Pancreas (tissue), 10 donors: ENCODE results near the gene CAMK2B. TPM values are rescaled to one million over a fixed set of nuclear protein-coding genes. Genes with fewer than 3 reads are reported as not detected.

ENCODE experiments used
- ATAC-seq, 4 donors: fragments of 200-7000 bp; cut with Tn5 transposase; one replicate each; pipeline versions ENCODE4 v1.8.0 to v1.9.1; 2020; ENCODE audit warnings: mild to moderate bottlenecking in 4 of 4, moderate library complexity in 4 of 4
- DNase-seq, 6 donors: peaks; one replicate each; pipeline ENCODE4 v3.0.0-alpha.2; 2020
- FAIRE-seq: peaks from 2 replicates; lab custom pipeline; 2012; peaks lifted over from hg19 to GRCh38; lab: Jason Lieb, UNC
- H3K27ac ChIP-seq, 4 donors: fragments of 200-600 bp; sonication (generic); 1 replicate in 3 of 4; 2 replicates in 1 of 4; pipeline versions ENCODE4 v1.5.0 to v1.8.0; 2020
- H3K27me3 ChIP-seq, 4 donors: fragments of 200-600 bp; one replicate each; pipeline ENCODE4 v1.8.0; 2021
- H3K36me3 ChIP-seq, 3 donors: fragments of 200-600 bp; sonication (generic) in 1 of 3; one replicate each; pipeline versions ENCODE4 v1.5.0 to v1.8.0; 2020 to 2021
- H3K4me1 ChIP-seq, 3 donors: fragments of 200-600 bp; one replicate each; pipeline ENCODE4 v1.8.0; 2021
- H3K4me3 ChIP-seq, 4 donors: fragments of 200-600 bp; sonication (generic) in 2 of 4; one replicate each; pipeline versions ENCODE4 v1.5.0 to v1.8.0; 2020 to 2021
- H3K9me3 ChIP-seq, 4 donors: fragments of 200-600 bp; one replicate each; pipeline ENCODE4 v1.8.0; 2021
- WGBS, 2 donors: extraction: QIAGEN DNeasy Blood & Tissue Kit; methylation state at CpG; one replicate each; pipeline ENCODE4 v1.1.7; 2013; 5-methylcytosine and 5-hydroxymethylcytosine counted together
- intact Hi-C, 3 donors: fragments of 100-400 bp; cut with DNase I; formaldehyde crosslinking; loops; one replicate each; pipeline versions ENCODE4 v1.11.1 to v1.14.2; 2022
- polyA plus RNA-seq, 2 donors: library from polyadenylated mRNA; stranded (reverse); fragments of 200-250 nt; gene quantifications; one replicate each; pipeline ENCODE4 v1.2.3, GENCODE V29; 2013
- total RNA-seq, 6 donors: library from RNA; stranded (reverse); fragmentation: NEBNext Ultra II Directional in 4 of 6; extraction: Animal tissue kit (Norgen Biotek cat#: 25700) in 4 of 6; gene quantifications; one replicate each; pipeline versions ENCODE4 v1.2.1 to v1.2.4, GENCODE V29; 2021 to 2023
- TF ChIP-seq, protein P1 (sequence below), 4 donors: fragments of 200-600 bp; sonication (generic) in 3 of 4; IDR thresholded peaks; one replicate each; pipeline versions ENCODE4 v1.5.0 to v1.8.0; 2021; ENCODE audit warnings: antibody characterized with exemption in 4 of 4
- donor health status: healthy with polysubstance abuse.
- donor health status: DM: no; HTN: no; CAD: no; lungs with moderate emphysema.
- donor health status: DM: no; HTN: no; CAD: no.
- donor health status: control.
- donor health status: control.
- donor health status: Bipolar disorder and iron deficiency.
- donor health status: DM: yes; HTN: yes; CAD: no.
- donor health status: DM: no; HTN: no; CAD: no.
- donor health status: DM: no; HTN: no; CAD: no.
- donor health status: DM: yes; HTN: yes; CAD: no.

The CAMK2B gene
- total and polyA plus RNA-seq, 8 donors, result 0.83 to 34.0 (median 2.0) TPM

DNA sequence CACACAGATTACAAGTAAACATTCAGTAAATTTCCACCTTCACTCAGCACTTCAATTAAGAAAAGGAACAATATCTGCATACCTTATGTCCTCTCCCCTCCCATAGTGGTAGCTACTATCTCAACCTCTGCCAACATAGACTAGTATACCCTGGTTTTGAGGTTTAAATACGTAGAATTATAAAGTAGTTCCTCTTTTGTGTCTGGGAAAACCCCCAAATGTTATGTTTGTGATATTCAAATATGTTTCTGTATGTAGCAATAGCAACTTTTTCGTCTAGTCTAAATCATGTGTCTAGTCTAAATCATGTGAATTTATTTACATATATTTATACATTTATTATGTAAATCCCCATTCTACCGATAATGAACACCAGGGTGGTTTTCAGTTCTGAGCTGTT is 13.2 kb upstream of the CAMK2B start:
- DNase-seq, result no peak
- TF ChIP-seq, protein P1, sequence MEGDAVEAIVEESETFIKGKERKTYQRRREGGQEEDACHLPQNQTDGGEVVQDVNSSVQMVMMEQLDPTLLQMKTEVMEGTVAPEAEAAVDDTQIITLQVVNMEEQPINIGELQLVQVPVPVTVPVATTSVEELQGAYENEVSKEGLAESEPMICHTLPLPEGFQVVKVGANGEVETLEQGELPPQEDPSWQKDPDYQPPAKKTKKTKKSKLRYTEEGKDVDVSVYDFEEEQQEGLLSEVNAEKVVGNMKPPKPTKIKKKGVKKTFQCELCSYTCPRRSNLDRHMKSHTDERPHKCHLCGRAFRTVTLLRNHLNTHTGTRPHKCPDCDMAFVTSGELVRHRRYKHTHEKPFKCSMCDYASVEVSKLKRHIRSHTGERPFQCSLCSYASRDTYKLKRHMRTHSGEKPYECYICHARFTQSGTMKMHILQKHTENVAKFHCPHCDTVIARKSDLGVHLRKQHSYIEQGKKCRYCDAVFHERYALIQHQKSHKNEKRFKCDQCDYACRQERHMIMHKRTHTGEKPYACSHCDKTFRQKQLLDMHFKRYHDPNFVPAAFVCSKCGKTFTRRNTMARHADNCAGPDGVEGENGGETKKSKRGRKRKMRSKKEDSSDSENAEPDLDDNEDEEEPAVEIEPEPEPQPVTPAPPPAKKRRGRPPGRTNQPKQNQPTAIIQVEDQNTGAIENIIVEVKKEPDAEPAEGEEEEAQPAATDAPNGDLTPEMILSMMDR (IDR thresholded peaks at IDR 0.05), result no peak
- Histone ChIP-seq H3K9me3 (no peaks in the 10 kb centered on the region), H3K4me1 (no peaks in the 10 kb centered on the region), H3K36me3 (no peaks in the 10 kb centered on the region), H3K27me3 (no peaks in the 10 kb centered on the region), H3K4me3 (no peak overlapping the region), H3K27ac (no peak overlapping the region)
- 57 to 64% methylated on average over 3 of the region's 3 CpGs for WGBS, 2 donors
- intact Hi-C loops, result no loop called here
- FAIRE-seq, result no peak
- no peak for ATAC-seq

DNA sequence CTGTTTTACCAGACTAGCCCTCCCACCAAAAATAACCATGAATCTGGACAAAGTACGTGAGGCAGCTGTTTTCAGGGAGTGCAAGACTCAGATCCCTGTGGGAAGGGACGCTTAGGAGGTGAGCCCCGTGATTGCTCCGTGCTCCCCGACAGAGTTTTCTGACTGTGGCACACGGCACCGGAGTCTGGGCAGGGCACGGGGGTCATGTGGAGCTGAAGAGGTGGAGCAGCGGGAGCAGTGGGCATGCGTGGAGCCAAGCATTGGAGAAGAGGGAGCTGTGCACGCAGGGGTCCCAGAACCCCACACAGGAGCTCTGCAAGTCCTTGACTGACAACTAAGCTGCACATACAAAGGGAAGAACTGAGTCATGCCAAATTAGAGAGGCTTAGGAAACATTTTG is 11.1 kb upstream of the CAMK2B start:
- TF ChIP-seq, protein P1 (IDR thresholded peaks at IDR 0.05), result no peak
- FAIRE-seq (no peak), DNase-seq (no peak), ATAC-seq (no peak)
- intact Hi-C loops, result no loop called here
- Histone ChIP-seq H3K9me3 (no peaks in the 10 kb centered on the region), H3K4me3 (no peak overlapping the region), H3K36me3 (no peaks in the 10 kb centered on the region), H3K27me3 (no peaks in the 10 kb centered on the region), H3K4me1 (no peaks in the 10 kb centered on the region), H3K27ac (no peak overlapping the region)
- 80 to 88% methylated on average over 11 of the region's 11 CpGs for WGBS, 2 donors

DNA sequence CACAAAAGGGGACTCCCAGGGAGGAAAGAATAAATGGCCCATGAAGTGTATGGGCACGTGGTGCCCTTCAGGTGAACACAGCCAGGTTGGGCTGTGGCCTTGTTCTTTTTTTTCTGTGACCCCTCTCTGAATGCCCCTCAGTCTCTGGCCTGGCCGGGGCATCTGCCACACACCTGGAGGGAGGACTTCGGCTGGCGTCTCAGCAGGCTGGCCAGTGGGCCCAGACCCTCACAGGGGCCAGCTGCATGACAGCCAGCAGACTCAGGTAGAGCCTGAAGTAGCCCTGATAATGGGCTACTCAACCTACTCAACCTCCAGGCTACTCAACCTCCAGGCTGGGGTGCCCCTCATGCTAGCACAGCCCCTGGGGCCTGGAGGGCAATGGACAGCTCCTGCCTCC is 9.8 kb upstream of the CAMK2B start:
- 86 to 89% methylated on average over 4 of the region's 4 CpGs for WGBS, 2 donors
- H3K27ac ChIP-seq, result no peak overlapping the region
- H3K4me3 ChIP-seq, result no peak overlapping the region
- no peaks in the 10 kb centered on the region for H3K9me3 ChIP-seq
- H3K4me1 ChIP-seq, result no peaks in the 10 kb centered on the region
- DNase-seq (peak in 1 of 6 donors; percentile 30), ATAC-seq (no peak), FAIRE-seq (no peak)
- TF ChIP-seq, protein P1 (IDR thresholded peaks at IDR 0.05), result no peak
- no peaks in the 10 kb centered on the region for H3K36me3 ChIP-seq
- H3K27me3 ChIP-seq, result no peaks in the 10 kb centered on the region
- intact Hi-C loops, result no loop called here

DNA sequence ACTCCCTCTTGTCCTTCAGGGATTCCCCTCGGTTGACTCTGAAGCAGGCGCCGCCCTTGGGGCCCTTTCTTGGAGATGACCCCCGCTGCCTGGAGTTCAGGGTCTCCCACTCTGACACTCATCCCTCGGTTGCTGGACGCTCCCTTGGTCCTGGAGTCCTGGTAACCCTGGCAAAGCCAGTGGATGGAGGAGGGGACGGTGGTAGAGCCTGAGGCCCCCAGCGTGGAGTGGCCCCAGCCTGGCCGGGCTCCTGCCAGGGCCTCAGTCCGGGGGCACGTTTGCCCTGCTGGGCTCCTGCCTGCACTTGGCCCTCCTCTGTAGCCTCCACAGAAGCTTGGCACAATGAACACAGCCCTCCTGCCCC is 9.3 kb upstream of the CAMK2B start:
- H3K36me3 ChIP-seq, result no peaks in the 10 kb centered on the region
- DNase-seq (peak in 1 of 6 donors; percentile 44), ATAC-seq (no peak), FAIRE-seq (no peak)
- H3K4me3 ChIP-seq, result no peak overlapping the region
- H3K9me3 ChIP-seq, result no peaks in the 10 kb centered on the region
- WGBS, 2 donors, result 83 to 87% methylated on average over 11 of the region's 11 CpGs
- intact Hi-C loops, result no loop called here
- no peaks in the 10 kb centered on the region for H3K4me1 ChIP-seq
- no peak overlapping the region for H3K27ac ChIP-seq
- TF ChIP-seq, protein P1 (IDR thresholded peaks at IDR 0.05), result no peak
- H3K27me3 ChIP-seq, result no peaks in the 10 kb centered on the region

DNA sequence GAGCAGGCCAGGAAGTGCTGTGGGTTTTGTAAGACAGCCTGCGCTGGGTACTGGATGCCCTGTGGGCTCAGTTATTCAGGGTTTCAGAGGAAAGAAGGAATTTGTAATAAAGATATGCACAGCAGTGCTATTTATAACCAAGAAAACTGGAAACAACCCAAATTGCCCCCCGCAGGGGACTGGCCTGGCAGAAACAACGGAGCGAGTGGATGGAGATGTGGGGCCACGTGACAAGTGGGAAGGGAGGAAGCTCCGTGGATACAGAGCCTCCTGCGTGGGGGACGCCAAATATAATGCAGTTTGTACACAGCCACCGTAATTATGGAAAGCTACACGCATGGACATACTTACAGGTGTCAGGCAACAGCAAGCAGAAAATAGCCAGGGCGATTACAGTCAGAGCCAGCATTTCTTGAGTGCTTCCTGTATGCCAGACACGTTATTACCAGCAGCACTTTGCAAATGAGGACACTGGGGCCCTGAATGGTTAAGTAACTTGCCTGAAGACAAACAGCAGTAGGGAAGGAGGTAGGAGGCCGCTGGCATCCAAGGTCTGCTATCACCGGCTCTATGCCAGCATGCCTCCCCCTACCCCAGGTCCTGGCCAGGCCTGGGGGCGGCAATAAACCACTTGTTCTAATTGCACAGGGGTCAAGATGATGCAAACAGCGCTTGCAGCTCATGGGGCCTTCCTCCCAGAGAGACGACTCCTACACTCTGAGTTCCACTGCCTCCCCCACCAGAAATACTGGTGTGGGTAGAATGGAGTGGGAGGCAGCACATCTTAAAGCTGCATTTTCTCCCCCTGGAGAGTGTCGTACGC is 8.7 kb upstream of the CAMK2B start:
- DNase-seq (no peak), ATAC-seq (no peak), FAIRE-seq (no peak)
- Histone ChIP-seq H3K9me3 (no peaks in the 10 kb centered on the region), H3K4me3 (no peak overlapping the region), H3K36me3 (no peaks in the 10 kb centered on the region), H3K27ac (no peak overlapping the region), H3K4me1 (no peaks in the 10 kb centered on the region), H3K27me3 (no peaks in the 10 kb centered on the region)
- TF ChIP-seq, protein P1 (IDR thresholded peaks at IDR 0.05), result no peak
- intact Hi-C loops, result no loop called here
- 71 to 78% methylated on average over 19 of the region's 19 CpGs for WGBS, 2 donors
